Heart left ventricle (tissue), 16 donors: ENCODE results near the gene WSCD2. TPM values are rescaled to one million over a fixed set of nuclear protein-coding genes. Genes with fewer than 3 reads are reported as not detected.

ENCODE experiments used
- ATAC-seq, 4 donors: fragments of 200-7000 bp; cut with Tn5 transposase; one replicate each; pipeline ENCODE4 v1.9.1; 2020 to 2022; ENCODE audit warnings: moderate library complexity in 4 of 4, mild to moderate bottlenecking in 3 of 4, moderate number of reproducible peaks in 1 of 4
- DNase-seq, 5 donors: peaks; one replicate each; pipeline ENCODE4 v3.0.0-alpha.2; 2020
- H3K27ac ChIP-seq, 12 donors: fragments of 200-600 bp; sonication (generic) in 4 of 12; one replicate each; pipeline versions ENCODE4 v1.5.0 to v1.8.0; 2016 to 2022; ENCODE audit warnings: mild to moderate bottlenecking in 2 of 12
- H3K27me3 ChIP-seq, 9 donors: fragments of 200-600 bp; sonication (generic) in 2 of 9; one replicate each; pipeline versions ENCODE4 v1.5.1 to v1.8.0; 2016 to 2022; ENCODE audit warnings: mild to moderate bottlenecking in 3 of 9
- H3K36me3 ChIP-seq, 9 donors: fragments of 200-600 bp; sonication (generic) in 2 of 9; one replicate each; pipeline versions ENCODE4 v1.5.0 to v1.8.0; 2018 to 2022; ENCODE audit warnings: mild to moderate bottlenecking in 2 of 9
- H3K4me1 ChIP-seq, 12 donors: fragments of 200-600 bp; sonication (generic) in 4 of 12; one replicate each; pipeline versions ENCODE4 v1.5.0 to v1.8.0; 2016 to 2022; ENCODE audit warnings: mild to moderate bottlenecking in 3 of 12
- H3K4me3 ChIP-seq, 12 donors: fragments of 200-600 bp; sonication (generic) in 4 of 12; one replicate each; pipeline versions ENCODE4 v1.5.0 to v1.8.0; 2017 to 2022; ENCODE audit warnings: mild to moderate bottlenecking in 9 of 12, moderate library complexity in 4 of 12
- H3K9me3 ChIP-seq, 12 donors: fragments of 200-600 bp; sonication (generic) in 4 of 12; one replicate each; pipeline versions ENCODE4 v1.5.0 to v1.8.0; 2016 to 2022; ENCODE audit warnings: mild to moderate bottlenecking in 1 of 12
- CTCF ChIP-seq, 12 donors: fragments of 200-600 bp; sonication (generic) in 4 of 12; IDR thresholded peaks; one replicate each; pipeline versions ENCODE4 v1.5.0 to v1.8.0; 2018 to 2022; ENCODE audit warnings: antibody characterized with exemption in 12 of 12, mild to moderate bottlenecking in 5 of 12
- POLR2A ChIP-seq, 2 donors: fragments of 450-650 bp; IDR thresholded peaks; one replicate each; pipeline ENCODE4 v1.6.1; 2017; ENCODE audit warnings: antibody characterized with exemption in 2 of 2, mild to moderate bottlenecking in 2 of 2, moderate library complexity in 2 of 2
- WGBS, 4 donors: extraction: QIAGEN DNeasy Blood & Tissue Kit in 2 of 4; methylation state at CpG; one replicate each; pipeline versions ENCODE4 v1.1.5 to v1.1.7; 2013 to 2018; 5-methylcytosine and 5-hydroxymethylcytosine counted together
- intact Hi-C, 10 donors: fragments of 100-400 bp; cut with DNase I; formaldehyde crosslinking; loops; one replicate each; pipeline versions ENCODE4 v1.11.1 to v1.14.2; 2022
- polyA plus RNA-seq, 2 donors: library from polyadenylated mRNA; stranded (reverse); fragments of 200-250 nt; gene quantifications; one replicate each; pipeline ENCODE4 v1.2.3, GENCODE V29; 2013
- total RNA-seq, 9 donors: library from RNA; depleted of rRNA in 2 of 9; stranded (reverse); fragments of >200 nt in 2 of 9; fragmentation: NEBNext Ultra II Directional in 3 of 9; extraction: Animal tissue kit (Norgen Biotek cat#: 25700) in 3 of 9; gene quantifications; one replicate each; pipeline versions ENCODE4 v1.1.0 to v1.2.4, GENCODE V29; 2016 to 2023
- donor health status: ischemic (EF 13 %, LVEDD 7.1; RV severe dilation, severe dysfunction).
- donor health status: healthy with polysubstance abuse.
- donor health status: DM: no; HTN: yes; CAD: no.
- donor health status: DM: no; HTN: no; CAD: no.
- donor health status: ischemic (EF 25% LVEDD 6.9; RV normal size, moderate dysfunction).
- donor health status: ischemic (EF 25% LVEDD 5.7; RV mildly dilated, moderate dysfunction).
- donor health status: healthy.
- donor health status: DM: yes; HTN: yes; CAD: no.
- donor health status: ischemic (EF 35%, LVEDD 5.7; RV mildly dilated, moderate dysfunction).
- donor health status: nonischemic (EF 11% LVEDD 7.7; RV severe dilation, severe dysfunction).
- donor health status: DM: yes; HTN: yes; CAD: no.
- donor health status: PGD.
- donor health status: ischemic (EF 29% LVEDD 5.4; RV normal size, mild dysfunction).
- donor health status: nonischemic (EF 23%, LVEDD 6.1; RV moderate dilation, normal function).

Gene WSCD2
- total and polyA plus RNA-seq, 11 donors: 0.07 to 2.5 (median 0.49) TPM; not detected in 3

GRCh38 chr12:108253540-108253939 lies 124.5 kb downstream of the WSCD2 start:
- no peaks in the 10 kb centered on the region for H3K9me3 ChIP-seq
- intact Hi-C loops: no loop called here
- TF ChIP-seq CTCF (IDR thresholded peaks at IDR 0.05) (no peak), POLR2A (IDR thresholded peaks at IDR 0.05) (no peak)
- ATAC-seq (no peak), DNase-seq (no peak)
- no peaks in the 10 kb centered on the region for H3K36me3 ChIP-seq
- H3K27ac ChIP-seq: no peak overlapping the region
- H3K27me3 ChIP-seq: peaks cover 0 to 33% (median 5%) of the 10 kb centered on the region in 9 donors
- no peak overlapping the region for H3K4me3 ChIP-seq
- H3K4me1 ChIP-seq: no peaks in the 10 kb centered on the region
- WGBS, 4 donors: 5 to 21% (median 8%) methylated on average over 3 to 4 of the region's 4 CpGs

- 50 to 62% (median 53%) methylated on average over 5 of the region's 5 CpGs for WGBS, 4 donors
- H3K4me3 ChIP-seq: no peak overlapping the region
- peaks cover 0 to 4% (median 0%) of the 10 kb centered on the region in 12 donors for H3K9me3 ChIP-seq
- DNase-seq (no peak), ATAC-seq (no peak)
- H3K27ac ChIP-seq: no peak overlapping the region
- peaks cover 0 to 33% (median 5%) of the 10 kb centered on the region in 9 donors for H3K27me3 ChIP-seq
- intact Hi-C loops: no loop called here
- no peak for TF ChIP-seq POLR2A (IDR thresholded peaks at IDR 0.05)
- TF ChIP-seq CTCF (IDR thresholded peaks at IDR 0.05): no peak
- H3K4me1 ChIP-seq: no peaks in the 10 kb centered on the region
- no peaks in the 10 kb centered on the region for H3K36me3 ChIP-seq
Measured at GRCh38 chr12:108254030-108254429, 124.9 kb downstream of the WSCD2 start.

- WGBS, 4 donors: 67 to 73% (median 70%) methylated on average over 13 of the region's 13 CpGs
- intact Hi-C loops: no loop called here
- DNase-seq (no peak), ATAC-seq (no peak)
- Histone ChIP-seq H3K4me3 (no peak overlapping the region), H3K36me3 (no peaks in the 10 kb centered on the region), H3K4me1 (no peaks in the 10 kb centered on the region), H3K27ac (no peak overlapping the region), H3K9me3 (peaks cover 0 to 10% (median 3%) of the 10 kb centered on the region in 12 donors), H3K27me3 (peaks cover 0 to 28% (median 4%) of the 10 kb centered on the region in 9 donors)
- TF ChIP-seq POLR2A (IDR thresholded peaks at IDR 0.05) (no peak), CTCF (IDR thresholded peaks at IDR 0.05) (no peak)
Measured at GRCh38 chr12:108254517-108255251, 125.6 kb downstream of the WSCD2 start.

GRCh38 chr12:108255252-108255602 lies 126.1 kb downstream of the WSCD2 start:
- no peaks in the 10 kb centered on the region for H3K36me3 ChIP-seq
- H3K9me3 ChIP-seq: peaks cover 0 to 16% (median 7%) of the 10 kb centered on the region in 12 donors
- H3K27me3 ChIP-seq: peaks cover 0 to 26% (median 3%) of the 10 kb centered on the region in 9 donors
- no peak overlapping the region for H3K4me3 ChIP-seq
- TF ChIP-seq POLR2A (IDR thresholded peaks at IDR 0.05) (no peak), CTCF (IDR thresholded peaks at IDR 0.05) (no peak)
- no peak for DNase-seq
- H3K27ac ChIP-seq: no peak overlapping the region
- intact Hi-C loops: no loop called here
- no peaks in the 10 kb centered on the region for H3K4me1 ChIP-seq
- 77 to 82% (median 78%) methylated on average over 3 of the region's 3 CpGs for WGBS, 4 donors
- no peak for ATAC-seq
